Osteoblast (primary cell): Measurements from ENCODE around the gene NDUFB8. TPM values are rescaled to one million over a fixed set of nuclear protein-coding genes. Genes with fewer than 3 reads are reported as not detected.

Experiments used
- DNase-seq: peaks from one replicate; pipeline ENCODE4 v3.0.0; 2011; ENCODE audit warnings: low spot score, mixed read lengths; ENCODE audit not compliant: insufficient read length; ENCODE audit errors: missing footprints
- H2AFZ ChIP-seq: 2 replicates; pipeline ENCODE4 v1.6.0; 2011; ENCODE audit warnings: mild to moderate bottlenecking, low read length
- H3K27ac ChIP-seq: 2 replicates; pipeline ENCODE4 v1.5.1; 2011; ENCODE audit warnings: mild to moderate bottlenecking, low read depth, low read length, moderate library complexity
- H3K27me3 ChIP-seq: 2 replicates; pipeline ENCODE4 v1.6.0; 2012; ENCODE audit warnings: mild to moderate bottlenecking, control low read depth, inconsistent platforms, low read length, moderate library complexity; ENCODE audit not compliant: insufficient read depth
- H3K36me3 ChIP-seq: 2 replicates; pipeline ENCODE4 v1.5.1; 2011; ENCODE audit warnings: mild to moderate bottlenecking, low read length, control low read depth, moderate library complexity; ENCODE audit not compliant: insufficient read depth
- H3K4me1 ChIP-seq: 2 replicates; pipeline ENCODE4 v1.5.1; 2011; ENCODE audit warnings: mild to moderate bottlenecking, low read length, control low read depth, moderate library complexity; ENCODE audit not compliant: insufficient read depth
- H3K4me2 ChIP-seq: 2 replicates; pipeline ENCODE4 v1.6.0; 2011; ENCODE audit warnings: mild to moderate bottlenecking, low read length; ENCODE audit not compliant: insufficient read depth
- H3K4me3 ChIP-seq: fragments of 200-600 bp; sonication (generic); 3 replicates; pipeline ENCODE4 v1.5.1; 2012; ENCODE audit warnings: mild to moderate bottlenecking, low read length, inconsistent platforms; ENCODE audit not compliant: insufficient read depth
- H3K79me2 ChIP-seq: 2 replicates; pipeline ENCODE4 v1.6.0; 2012; ENCODE audit warnings: mild to moderate bottlenecking, low read length, control low read depth, inconsistent platforms; ENCODE audit not compliant: insufficient read depth
- H3K9me3 ChIP-seq: 2 replicates; pipeline ENCODE4 v1.5.1; 2011; ENCODE audit warnings: low read depth, low read length, control low read depth
- H4K20me1 ChIP-seq: 2 replicates; pipeline ENCODE4 v1.6.0; 2012; ENCODE audit warnings: mild to moderate bottlenecking, low read length, control low read depth; ENCODE audit not compliant: insufficient read depth
- total RNA-seq: library from RNA; depleted of rRNA; stranded (reverse); fragments of >200 nt; gene quantifications from 2 replicates; pipeline ENCODE4 v1.2.3, GENCODE V29; 2012
- TF ChIP-seq, protein P1 (sequence below): IDR thresholded peaks from 2 replicates; pipeline ENCODE4 v1.5.1; 2011; ENCODE audit warnings: mild to moderate bottlenecking, low read depth, low read length, moderate library complexity; ENCODE audit errors: extremely low read depth

NDUFB8 gene
- total RNA-seq, 1 donor = 102 TPM

DNA sequence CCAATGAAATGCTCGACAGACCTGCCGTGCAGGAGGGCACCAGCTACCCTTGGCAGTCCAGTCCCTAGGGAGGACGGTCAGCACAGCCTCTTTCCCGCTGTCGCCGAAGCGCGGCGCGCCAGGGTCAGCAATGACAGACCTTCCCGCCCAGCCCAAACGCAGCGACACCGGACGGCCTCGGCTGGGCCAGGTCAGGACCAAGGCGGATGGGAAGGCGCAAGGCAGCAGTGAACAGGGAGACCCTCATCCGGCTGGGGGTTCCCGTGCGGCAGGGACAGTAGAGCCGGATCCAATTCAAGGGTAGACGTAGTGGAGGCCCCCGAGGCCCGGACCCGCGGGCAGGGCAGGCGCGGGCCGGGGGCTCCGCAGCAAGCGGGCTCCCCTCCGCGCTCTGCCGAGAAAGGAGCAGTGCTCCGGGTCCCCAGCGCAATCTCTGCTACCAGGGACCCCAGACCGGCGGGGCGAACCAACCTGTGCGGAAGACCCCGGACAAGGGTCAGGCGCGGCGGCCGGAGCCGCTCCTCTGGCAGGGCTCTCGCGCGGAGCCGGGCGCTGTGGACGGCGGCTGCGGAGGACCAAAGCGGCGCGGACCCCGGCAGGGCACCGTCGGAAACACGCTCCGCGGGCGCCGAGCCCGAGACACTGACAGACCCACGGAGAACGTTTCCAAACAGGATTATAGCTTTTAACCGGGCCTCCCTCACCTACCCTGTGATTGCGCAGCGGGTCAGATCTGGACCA is 10.2 kb downstream of the NDUFB8 start, which contains the start of gene SEC31B:
Gene SEC31B, minus strand, starts transcription at position 551 of the 741 bp plus-strand sequence. CDS start 2,909 bp downstream, outside the sequence.
- Histone ChIP-seq H2AFZ (peak within 1 kb of the TSS; percentile 57), H4K20me1 (no peaks in the 10 kb centered on the region), H3K27me3 (no peaks in the 10 kb centered on the region), H3K36me3 (peaks cover 18% of the 10 kb centered on the region), H3K27ac (no peak within 1 kb of the TSS), H3K4me1 (peaks cover 26% of the 10 kb centered on the region), H3K4me3 (peak within 1 kb of the TSS; percentile 69), H3K79me2 (no peaks in the 10 kb centered on the region), H3K4me2 (peak within 1 kb of the TSS; percentile 71), H3K9me3 (no peaks in the 10 kb centered on the region)
- TF ChIP-seq, protein P1, sequence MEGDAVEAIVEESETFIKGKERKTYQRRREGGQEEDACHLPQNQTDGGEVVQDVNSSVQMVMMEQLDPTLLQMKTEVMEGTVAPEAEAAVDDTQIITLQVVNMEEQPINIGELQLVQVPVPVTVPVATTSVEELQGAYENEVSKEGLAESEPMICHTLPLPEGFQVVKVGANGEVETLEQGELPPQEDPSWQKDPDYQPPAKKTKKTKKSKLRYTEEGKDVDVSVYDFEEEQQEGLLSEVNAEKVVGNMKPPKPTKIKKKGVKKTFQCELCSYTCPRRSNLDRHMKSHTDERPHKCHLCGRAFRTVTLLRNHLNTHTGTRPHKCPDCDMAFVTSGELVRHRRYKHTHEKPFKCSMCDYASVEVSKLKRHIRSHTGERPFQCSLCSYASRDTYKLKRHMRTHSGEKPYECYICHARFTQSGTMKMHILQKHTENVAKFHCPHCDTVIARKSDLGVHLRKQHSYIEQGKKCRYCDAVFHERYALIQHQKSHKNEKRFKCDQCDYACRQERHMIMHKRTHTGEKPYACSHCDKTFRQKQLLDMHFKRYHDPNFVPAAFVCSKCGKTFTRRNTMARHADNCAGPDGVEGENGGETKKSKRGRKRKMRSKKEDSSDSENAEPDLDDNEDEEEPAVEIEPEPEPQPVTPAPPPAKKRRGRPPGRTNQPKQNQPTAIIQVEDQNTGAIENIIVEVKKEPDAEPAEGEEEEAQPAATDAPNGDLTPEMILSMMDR = no peak
- DNase-seq = peak; percentile 87

- TF ChIP-seq, protein P1 = peak; percentile 80
- Histone ChIP-seq H3K79me2 (no peaks in the 10 kb centered on the region), H3K4me1 (peaks cover 26% of the 10 kb centered on the region), H4K20me1 (no peaks in the 10 kb centered on the region), H3K27ac (no peak overlapping the region), H3K36me3 (peaks cover 11% of the 10 kb centered on the region), H2AFZ (peak overlapping the region; percentile 57), H3K9me3 (no peaks in the 10 kb centered on the region), H3K4me3 (peak overlapping the region; percentile 69), H3K27me3 (no peaks in the 10 kb centered on the region), H3K4me2 (peak overlapping the region; percentile 71)
- peak; percentile 82 for DNase-seq
Measured at GRCh38 chr10:100518761-100519241, 10.9 kb downstream of the NDUFB8 start.

GRCh38 chr10:100516847-100517246 is 12.8 kb downstream of the NDUFB8 start:
- Histone ChIP-seq H3K4me2 (no peak overlapping the region), H2AFZ (no peak overlapping the region), H3K4me3 (no peak overlapping the region), H3K27me3 (no peaks in the 10 kb centered on the region), H4K20me1 (no peaks in the 10 kb centered on the region), H3K4me1 (peaks cover 19% of the 10 kb centered on the region), H3K9me3 (no peaks in the 10 kb centered on the region), H3K36me3 (no peaks in the 10 kb centered on the region), H3K27ac (no peak overlapping the region), H3K79me2 (no peaks in the 10 kb centered on the region)
- DNase-seq = peak; percentile 53
- TF ChIP-seq, protein P1 = peak; percentile 37

DNA sequence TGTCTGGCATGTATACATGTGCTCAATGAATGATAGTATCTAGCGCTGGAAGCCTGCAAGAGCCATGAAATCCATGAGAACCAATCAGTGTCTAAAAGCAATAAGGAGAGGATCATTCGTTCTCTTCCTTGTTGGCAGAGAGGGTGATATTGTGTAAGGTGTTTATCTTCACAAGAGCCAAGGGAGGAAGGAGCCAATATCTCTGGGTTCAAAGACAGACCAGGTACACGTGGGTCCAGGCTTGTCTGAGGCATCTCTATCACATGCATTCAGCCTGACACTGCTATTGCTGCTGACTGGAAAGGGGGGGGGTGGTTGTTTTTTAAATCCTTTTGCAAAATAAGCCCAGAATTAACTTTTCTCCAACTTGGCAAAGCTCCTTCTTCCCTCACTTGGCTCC is 14.1 kb downstream of the NDUFB8 start:
- Histone ChIP-seq H3K36me3 (no peaks in the 10 kb centered on the region), H4K20me1 (no peaks in the 10 kb centered on the region), H3K27ac (no peak overlapping the region), H2AFZ (no peak overlapping the region), H3K4me3 (no peak overlapping the region), H3K4me1 (peaks cover 14% of the 10 kb centered on the region), H3K9me3 (no peaks in the 10 kb centered on the region), H3K79me2 (no peaks in the 10 kb centered on the region), H3K4me2 (no peak overlapping the region), H3K27me3 (no peaks in the 10 kb centered on the region)
- no peak for DNase-seq
- TF ChIP-seq, protein P1 = no peak
